HEK293 (cell line): ENCODE measurements around the gene UQCC3.

ENCODE experiments used
- GLI4 ChIP-seq: fragments of 450-650 bp; formaldehyde crosslinking; IDR thresholded peaks from 2 replicates; pipeline ENCODE4 v1.5.1; 2016; ENCODE audit warnings: missing biosample characterization, missing genetic modification characterization
- KLF1 ChIP-seq: fragments of 450-650 bp; formaldehyde crosslinking; IDR thresholded peaks from 2 replicates; pipeline ENCODE4 v1.5.1; 2016; ENCODE audit warnings: missing biosample characterization, missing genetic modification characterization
- KLF10 ChIP-seq: fragments of 450-650 bp; IDR thresholded peaks from 2 replicates; pipeline ENCODE4 v1.5.1; 2018; ENCODE audit warnings: missing biosample characterization, mild to moderate bottlenecking, missing genetic modification characterization
- MYNN ChIP-seq: fragments of 450-650 bp; formaldehyde crosslinking; IDR thresholded peaks from 2 replicates; pipeline ENCODE4 v1.5.1; 2016; ENCODE audit warnings: missing biosample characterization, missing genetic modification characterization, borderline replicate concordance
- OSR2 ChIP-seq: fragments of 450-650 bp; formaldehyde crosslinking; IDR thresholded peaks from 2 replicates; pipeline ENCODE4 v1.5.1; 2016; ENCODE audit warnings: missing biosample characterization, missing genetic modification characterization
- SALL2 ChIP-seq: fragments of 450-650 bp; formaldehyde crosslinking; IDR thresholded peaks from 2 replicates; pipeline ENCODE4 v1.5.0; 2017; ENCODE audit warnings: missing biosample characterization, mild to moderate bottlenecking, missing genetic modification characterization, borderline replicate concordance
- SP3 ChIP-seq: fragments of 450-650 bp; formaldehyde crosslinking; IDR thresholded peaks from 2 replicates; pipeline ENCODE4 v1.5.1; 2016; ENCODE audit warnings: missing biosample characterization, missing genetic modification characterization
- WT1 ChIP-seq: fragments of 450-650 bp; formaldehyde crosslinking; IDR thresholded peaks from 2 replicates; pipeline ENCODE4 v1.5.1; 2016; ENCODE audit warnings: missing biosample characterization, missing genetic modification characterization
- YY1 ChIP-seq: fragments of 450-650 bp; formaldehyde crosslinking; IDR thresholded peaks from 2 replicates; pipeline ENCODE4 v1.5.1; 2018; ENCODE audit warnings: missing biosample characterization, missing genetic modification characterization
- ZBTB8A ChIP-seq: fragments of 450-650 bp; formaldehyde crosslinking; IDR thresholded peaks from 2 replicates; pipeline ENCODE4 v1.5.1; 2016; ENCODE audit warnings: missing biosample characterization, missing genetic modification characterization
- ZEB2 ChIP-seq: fragments of 450-650 bp; formaldehyde crosslinking; IDR thresholded peaks from 2 replicates; pipeline ENCODE4 v1.5.1; 2016; ENCODE audit warnings: missing biosample characterization, missing genetic modification characterization
- ZNF10 ChIP-seq: fragments of 450-650 bp; formaldehyde crosslinking; IDR thresholded peaks from 2 replicates; pipeline ENCODE4 v1.5.1; 2017; ENCODE audit warnings: missing biosample characterization, missing genetic modification characterization
- ZNF132 ChIP-seq: fragments of 450-650 bp; formaldehyde crosslinking; IDR thresholded peaks from 2 replicates; pipeline ENCODE4 v1.5.1; 2017; ENCODE audit warnings: missing biosample characterization, missing genetic modification characterization, borderline replicate concordance
- ZNF169 ChIP-seq: fragments of 450-650 bp; formaldehyde crosslinking; IDR thresholded peaks from 2 replicates; pipeline ENCODE4 v1.5.1; 2016; ENCODE audit warnings: missing biosample characterization, missing genetic modification characterization
- ZNF2 ChIP-seq: fragments of 450-650 bp; formaldehyde crosslinking; IDR thresholded peaks from 2 replicates; pipeline ENCODE4 v1.5.1; 2016; ENCODE audit warnings: missing biosample characterization, missing genetic modification characterization
- ZNF366 ChIP-seq: fragments of 450-650 bp; formaldehyde crosslinking; conservative IDR thresholded peaks from 2 replicates; pipeline ENCODE4 v1.5.1; 2016; ENCODE audit warnings: missing biosample characterization, missing genetic modification characterization
- ZNF423 ChIP-seq: fragments of 450-650 bp; formaldehyde crosslinking; IDR thresholded peaks from 2 replicates; pipeline ENCODE4 v1.5.1; 2016; ENCODE audit warnings: missing biosample characterization, missing genetic modification characterization
- ZNF530 ChIP-seq: fragments of 450-650 bp; formaldehyde crosslinking; IDR thresholded peaks from 2 replicates; pipeline ENCODE4 v1.5.1; 2016; ENCODE audit warnings: low read depth, missing biosample characterization, missing genetic modification characterization
- ZNF768 ChIP-seq: fragments of 450-650 bp; formaldehyde crosslinking; IDR thresholded peaks from 2 replicates; pipeline ENCODE4 v1.5.1; 2018; ENCODE audit warnings: missing biosample characterization, mild to moderate bottlenecking, missing genetic modification characterization
- ZNF837 ChIP-seq: fragments of 450-650 bp; formaldehyde crosslinking; IDR thresholded peaks from 2 replicates; pipeline ENCODE4 v1.5.1; 2016; ENCODE audit warnings: missing biosample characterization, missing genetic modification characterization
- TF ChIP-seq, protein P1 (sequence below): fragments of 450-650 bp; formaldehyde crosslinking; IDR thresholded peaks from 2 replicates; pipeline ENCODE4 v1.5.1; 2016; ENCODE audit warnings: missing biosample characterization, missing genetic modification characterization
- TF ChIP-seq, protein P2 (sequence below): fragments of 450-650 bp; formaldehyde crosslinking; IDR thresholded peaks from 2 replicates; pipeline ENCODE4 v1.5.1; 2016; ENCODE audit warnings: missing biosample characterization, missing genetic modification characterization
- TF ChIP-seq, protein P3 (sequence below): sonication (generic); formaldehyde crosslinking; IDR thresholded peaks from 2 replicates; pipeline ENCODE4 v1.8.1; 2022; ENCODE audit warnings: mild to moderate bottlenecking, moderate library complexity, missing genetic modification reagents
- TF ChIP-seq, protein P4 (sequence below): fragments of 450-650 bp; formaldehyde crosslinking; conservative IDR thresholded peaks from 2 replicates; pipeline ENCODE4 v1.5.1; 2016; ENCODE audit warnings: low read depth, missing biosample characterization, missing genetic modification characterization
- TF ChIP-seq, protein P5 (sequence below): fragments of 450-650 bp; formaldehyde crosslinking; IDR thresholded peaks from 2 replicates; pipeline ENCODE4 v1.5.1; 2016; ENCODE audit warnings: missing biosample characterization, missing genetic modification characterization
- TF ChIP-seq, protein P6 (sequence below): fragments of 450-650 bp; formaldehyde crosslinking; IDR thresholded peaks from 2 replicates; pipeline ENCODE4 v1.5.1; 2016; ENCODE audit warnings: missing biosample characterization, missing genetic modification characterization, low read depth
- TF ChIP-seq, protein P7 (sequence below): fragments of 450-650 bp; formaldehyde crosslinking; IDR thresholded peaks from 2 replicates; pipeline ENCODE4 v1.5.1; 2016; ENCODE audit warnings: missing biosample characterization, missing genetic modification characterization

Gene UQCC3

DNA sequence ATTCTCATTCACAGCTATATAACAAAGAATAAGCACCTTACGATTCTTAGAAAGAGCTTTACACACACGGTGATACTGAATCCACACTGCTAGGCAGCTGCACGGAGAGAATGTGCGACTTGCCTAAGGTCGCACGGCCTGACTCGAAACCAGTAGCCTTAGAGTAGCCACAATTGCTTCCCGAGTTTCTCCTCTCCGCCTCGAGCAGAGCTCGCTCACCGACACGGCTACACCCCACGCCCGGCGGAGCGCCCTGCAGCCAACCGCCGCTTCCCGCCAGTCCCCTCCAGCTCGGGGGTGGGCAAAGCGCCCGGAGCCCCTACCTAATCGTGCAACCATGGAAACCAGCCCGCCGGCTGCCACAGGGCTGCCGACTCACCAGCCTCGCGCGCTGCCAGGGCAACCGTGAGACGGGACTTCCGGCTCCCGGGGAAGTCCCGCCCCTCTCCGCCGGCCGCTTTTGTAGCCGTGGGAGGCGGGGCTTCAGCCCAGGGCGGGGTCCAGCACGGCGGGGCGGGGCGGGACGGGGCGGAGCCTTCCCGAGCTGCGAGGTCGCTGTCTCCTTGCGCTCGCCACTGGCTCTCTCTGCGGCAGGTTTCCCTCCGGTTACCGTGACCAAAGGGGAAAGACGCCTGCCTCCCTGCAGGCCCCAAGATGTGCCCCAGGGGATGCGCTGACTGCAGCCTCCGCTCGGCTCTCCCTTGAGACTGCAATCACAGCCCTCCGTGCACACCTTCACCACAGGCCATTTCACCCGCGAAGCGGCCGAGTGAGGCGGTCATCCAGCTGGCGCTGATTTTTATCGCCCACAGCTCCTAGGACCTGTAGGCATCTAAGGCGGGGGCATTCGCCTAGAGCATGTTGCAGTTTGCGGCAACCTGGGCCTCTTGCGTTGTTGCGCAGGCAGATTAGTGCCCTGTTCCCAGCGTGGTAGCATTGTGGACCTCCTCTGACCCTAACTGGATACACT lies 34.7 kb downstream of the UQCC3 start (continued):
- TF ChIP-seq, protein P1, sequence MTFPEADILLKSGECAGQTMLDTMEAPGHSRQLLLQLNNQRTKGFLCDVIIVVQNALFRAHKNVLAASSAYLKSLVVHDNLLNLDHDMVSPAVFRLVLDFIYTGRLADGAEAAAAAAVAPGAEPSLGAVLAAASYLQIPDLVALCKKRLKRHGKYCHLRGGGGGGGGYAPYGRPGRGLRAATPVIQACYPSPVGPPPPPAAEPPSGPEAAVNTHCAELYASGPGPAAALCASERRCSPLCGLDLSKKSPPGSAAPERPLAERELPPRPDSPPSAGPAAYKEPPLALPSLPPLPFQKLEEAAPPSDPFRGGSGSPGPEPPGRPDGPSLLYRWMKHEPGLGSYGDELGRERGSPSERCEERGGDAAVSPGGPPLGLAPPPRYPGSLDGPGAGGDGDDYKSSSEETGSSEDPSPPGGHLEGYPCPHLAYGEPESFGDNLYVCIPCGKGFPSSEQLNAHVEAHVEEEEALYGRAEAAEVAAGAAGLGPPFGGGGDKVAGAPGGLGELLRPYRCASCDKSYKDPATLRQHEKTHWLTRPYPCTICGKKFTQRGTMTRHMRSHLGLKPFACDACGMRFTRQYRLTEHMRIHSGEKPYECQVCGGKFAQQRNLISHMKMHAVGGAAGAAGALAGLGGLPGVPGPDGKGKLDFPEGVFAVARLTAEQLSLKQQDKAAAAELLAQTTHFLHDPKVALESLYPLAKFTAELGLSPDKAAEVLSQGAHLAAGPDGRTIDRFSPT: peak; percentile 87
- no peak for TF ChIP-seq SALL2 (tag by site-specific recombination)
- no peak for TF ChIP-seq ZNF768 (tag by site-specific recombination)
- TF ChIP-seq ZBTB8A: peak; percentile 90
- TF ChIP-seq ZEB2 (tag by site-specific recombination): no peak; the same call in 1 of the 2 replicates
- no peak for TF ChIP-seq ZNF132
- TF ChIP-seq, protein P2, sequence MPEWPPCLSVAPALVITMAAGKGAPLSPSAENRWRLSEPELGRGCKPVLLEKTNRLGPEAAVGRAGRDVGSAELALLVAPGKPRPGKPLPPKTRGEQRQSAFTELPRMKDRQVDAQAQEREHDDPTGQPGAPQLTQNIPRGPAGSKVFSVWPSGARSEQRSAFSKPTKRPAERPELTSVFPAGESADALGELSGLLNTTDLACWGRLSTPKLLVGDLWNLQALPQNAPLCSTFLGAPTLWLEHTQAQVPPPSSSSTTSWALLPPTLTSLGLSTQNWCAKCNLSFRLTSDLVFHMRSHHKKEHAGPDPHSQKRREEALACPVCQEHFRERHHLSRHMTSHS: no peak
- TF ChIP-seq GLI4 (tag by site-specific recombination): no peak
- TF ChIP-seq KLF10 (tag by site-specific recombination): no peak
- TF ChIP-seq, protein P3, sequence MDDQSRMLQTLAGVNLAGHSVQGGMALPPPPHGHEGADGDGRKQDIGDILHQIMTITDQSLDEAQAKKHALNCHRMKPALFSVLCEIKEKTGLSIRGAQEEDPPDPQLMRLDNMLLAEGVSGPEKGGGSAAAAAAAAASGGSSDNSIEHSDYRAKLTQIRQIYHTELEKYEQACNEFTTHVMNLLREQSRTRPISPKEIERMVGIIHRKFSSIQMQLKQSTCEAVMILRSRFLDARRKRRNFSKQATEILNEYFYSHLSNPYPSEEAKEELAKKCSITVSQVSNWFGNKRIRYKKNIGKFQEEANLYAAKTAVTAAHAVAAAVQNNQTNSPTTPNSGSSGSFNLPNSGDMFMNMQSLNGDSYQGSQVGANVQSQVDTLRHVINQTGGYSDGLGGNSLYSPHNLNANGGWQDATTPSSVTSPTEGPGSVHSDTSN (CRISPR knock-in tag): peak; percentile 58; the same call in 1 of the 2 replicates
- TF ChIP-seq, protein P4, sequence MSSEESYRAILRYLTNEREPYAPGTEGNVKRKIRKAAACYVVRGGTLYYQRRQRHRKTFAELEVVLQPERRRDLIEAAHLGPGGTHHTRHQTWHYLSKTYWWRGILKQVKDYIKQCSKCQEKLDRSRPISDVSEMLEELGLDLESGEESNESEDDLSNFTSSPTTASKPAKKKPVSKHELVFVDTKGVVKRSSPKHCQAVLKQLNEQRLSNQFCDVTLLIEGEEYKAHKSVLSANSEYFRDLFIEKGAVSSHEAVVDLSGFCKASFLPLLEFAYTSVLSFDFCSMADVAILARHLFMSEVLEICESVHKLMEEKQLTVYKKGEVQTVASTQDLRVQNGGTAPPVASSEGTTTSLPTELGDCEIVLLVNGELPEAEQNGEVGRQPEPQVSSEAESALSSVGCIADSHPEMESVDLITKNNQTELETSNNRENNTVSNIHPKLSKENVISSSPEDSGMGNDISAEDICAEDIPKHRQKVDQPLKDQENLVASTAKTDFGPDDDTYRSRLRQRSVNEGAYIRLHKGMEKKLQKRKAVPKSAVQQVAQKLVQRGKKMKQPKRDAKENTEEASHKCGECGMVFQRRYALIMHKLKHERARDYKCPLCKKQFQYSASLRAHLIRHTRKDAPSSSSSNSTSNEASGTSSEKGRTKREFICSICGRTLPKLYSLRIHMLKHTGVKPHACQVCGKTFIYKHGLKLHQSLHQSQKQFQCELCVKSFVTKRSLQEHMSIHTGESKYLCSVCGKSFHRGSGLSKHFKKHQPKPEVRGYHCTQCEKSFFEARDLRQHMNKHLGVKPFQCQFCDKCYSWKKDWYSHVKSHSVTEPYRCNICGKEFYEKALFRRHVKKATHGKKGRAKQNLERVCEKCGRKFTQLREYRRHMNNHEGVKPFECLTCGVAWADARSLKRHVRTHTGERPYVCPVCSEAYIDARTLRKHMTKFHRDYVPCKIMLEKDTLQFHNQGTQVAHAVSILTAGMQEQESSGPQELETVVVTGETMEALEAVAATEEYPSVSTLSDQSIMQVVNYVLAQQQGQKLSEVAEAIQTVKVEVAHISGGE (tag by site-specific recombination): peak; percentile 51
- peak; percentile 19; the same call in 1 of the 2 replicates for TF ChIP-seq OSR2 (tag by site-specific recombination)
- TF ChIP-seq ZNF837 (tag by site-specific recombination): no peak
- peak; percentile 59 for TF ChIP-seq ZNF2 (tag by site-specific recombination)
- TF ChIP-seq, protein P5, sequence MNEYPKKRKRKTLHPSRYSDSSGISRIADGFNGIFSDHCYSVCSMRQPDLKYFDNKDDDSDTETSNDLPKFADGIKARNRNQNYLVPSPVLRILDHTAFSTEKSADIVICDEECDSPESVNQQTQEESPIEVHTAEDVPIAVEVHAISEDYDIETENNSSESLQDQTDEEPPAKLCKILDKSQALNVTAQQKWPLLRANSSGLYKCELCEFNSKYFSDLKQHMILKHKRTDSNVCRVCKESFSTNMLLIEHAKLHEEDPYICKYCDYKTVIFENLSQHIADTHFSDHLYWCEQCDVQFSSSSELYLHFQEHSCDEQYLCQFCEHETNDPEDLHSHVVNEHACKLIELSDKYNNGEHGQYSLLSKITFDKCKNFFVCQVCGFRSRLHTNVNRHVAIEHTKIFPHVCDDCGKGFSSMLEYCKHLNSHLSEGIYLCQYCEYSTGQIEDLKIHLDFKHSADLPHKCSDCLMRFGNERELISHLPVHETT (tag by site-specific recombination): no peak
- 0 out of 2 replicates have a peak, but pooled peaks have one; percentile 12 for TF ChIP-seq KLF1
- TF ChIP-seq ZNF530 (tag by site-specific recombination): no peak
- peak; percentile 32; the same call in 1 of the 2 replicates for TF ChIP-seq ZNF423 (tag by site-specific recombination)
- peak; percentile 40; the same call in 1 of the 2 replicates for TF ChIP-seq MYNN (tag by site-specific recombination)
- no peak for TF ChIP-seq ZNF169
- TF ChIP-seq, protein P6, sequence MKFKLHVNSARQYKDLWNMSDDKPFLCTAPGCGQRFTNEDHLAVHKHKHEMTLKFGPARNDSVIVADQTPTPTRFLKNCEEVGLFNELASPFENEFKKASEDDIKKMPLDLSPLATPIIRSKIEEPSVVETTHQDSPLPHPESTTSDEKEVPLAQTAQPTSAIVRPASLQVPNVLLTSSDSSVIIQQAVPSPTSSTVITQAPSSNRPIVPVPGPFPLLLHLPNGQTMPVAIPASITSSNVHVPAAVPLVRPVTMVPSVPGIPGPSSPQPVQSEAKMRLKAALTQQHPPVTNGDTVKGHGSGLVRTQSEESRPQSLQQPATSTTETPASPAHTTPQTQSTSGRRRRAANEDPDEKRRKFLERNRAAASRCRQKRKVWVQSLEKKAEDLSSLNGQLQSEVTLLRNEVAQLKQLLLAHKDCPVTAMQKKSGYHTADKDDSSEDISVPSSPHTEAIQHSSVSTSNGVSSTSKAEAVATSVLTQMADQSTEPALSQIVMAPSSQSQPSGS (tag by site-specific recombination): no peak
- no peak for TF ChIP-seq YY1 (tag by site-specific recombination)
- TF ChIP-seq SP3 (tag by site-specific recombination): peak; percentile 86
- TF ChIP-seq, protein P7, sequence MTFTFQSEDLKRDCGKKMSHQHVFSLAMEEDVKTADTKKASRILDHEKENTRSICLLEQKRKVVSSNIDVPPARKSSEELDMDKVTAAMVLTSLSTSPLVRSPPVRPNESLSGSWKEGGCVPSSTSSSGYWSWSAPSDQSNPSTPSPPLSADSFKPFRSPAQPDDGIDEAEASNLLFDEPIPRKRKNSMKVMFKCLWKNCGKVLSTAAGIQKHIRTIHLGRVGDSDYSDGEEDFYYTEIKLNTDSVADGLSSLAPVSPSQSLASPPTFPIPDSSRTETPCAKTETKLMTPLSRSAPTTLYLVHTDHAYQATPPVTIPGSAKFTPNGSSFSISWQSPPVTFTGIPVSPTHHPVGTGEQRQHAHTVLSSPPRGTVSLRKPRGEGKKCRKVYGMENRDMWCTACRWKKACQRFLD (tag by site-specific recombination): no peak
- TF ChIP-seq ZNF10 (tag by site-specific recombination): no peak
- TF ChIP-seq WT1: 0 out of 2 replicates have a peak, but pooled peaks have one; percentile 12
- TF ChIP-seq ZNF366: no peak
